Keratinocyte (primary cell): Measurements from ENCODE around the gene B4GALNT4. TPM values are rescaled to one million over a fixed set of nuclear protein-coding genes. Genes with fewer than 3 reads are reported as not detected.

Experiments used
- DNase-seq: peaks from one replicate; pipeline ENCODE4 v3.0.0-alpha.2; 2011; ENCODE audit warnings: low read depth, missing footprints, low spot score
- FAIRE-seq: peaks from 2 replicates; lab custom pipeline; 2011; peaks lifted over from hg19 to GRCh38; lab: Jason Lieb, UNC
- H2AFZ ChIP-seq: 2 replicates; pipeline ENCODE4 v1.6.0; 2012; ENCODE audit warnings: low read length, control low read depth, inconsistent platforms; ENCODE audit not compliant: control insufficient read depth
- H3K27ac ChIP-seq: 2 replicates; pipeline ENCODE4 v1.5.1; 2011; ENCODE audit warnings: low read length; ENCODE audit not compliant: control insufficient read depth, insufficient read depth
- H3K27me3 ChIP-seq: 3 replicates; pipeline ENCODE4 v1.6.0; 2011; ENCODE audit warnings: low read length; ENCODE audit not compliant: control insufficient read depth, insufficient read depth; ENCODE audit errors: extremely low read depth
- H3K36me3 ChIP-seq, 2 experiments: 2 replicates in 1 of 2; 3 replicates in 1 of 2; pipeline ENCODE4 v1.5.1; 2011; ENCODE audit warnings: low read length in 2 of 2, mild to moderate bottlenecking in 1 of 2; ENCODE audit not compliant: control insufficient read depth in 2 of 2, insufficient read depth in 2 of 2; ENCODE audit errors: extremely low read depth in 1 of 2
- H3K4me1 ChIP-seq: 3 replicates; pipeline ENCODE4 v1.5.1; 2011; ENCODE audit warnings: low read length; ENCODE audit not compliant: control insufficient read depth, insufficient read depth; ENCODE audit errors: extremely low read depth
- H3K4me2 ChIP-seq: 3 replicates; pipeline ENCODE4 v1.6.0; 2011; ENCODE audit warnings: low read depth, low read length; ENCODE audit not compliant: control insufficient read depth, insufficient read depth; ENCODE audit errors: extremely low read depth
- H3K4me3 ChIP-seq, 3 experiments: fragments of 200-600 bp in 1 of 3; sonication (generic) in 1 of 3; 2 replicates in 2 of 3; 3 replicates in 1 of 3; pipeline ENCODE4 v1.5.1; 2011 to 2016; ENCODE audit warnings: low read length in 3 of 3, mild to moderate bottlenecking in 3 of 3, control low read depth in 2 of 3, inconsistent platforms in 1 of 3, low read depth in 1 of 3, mixed read lengths in 1 of 3, mixed run types in 1 of 3, moderate library complexity in 1 of 3; ENCODE audit not compliant: control insufficient read depth in 2 of 3, insufficient read depth in 2 of 3; ENCODE audit errors: extremely low read depth in 1 of 3
- H3K79me2 ChIP-seq: 2 replicates; pipeline ENCODE4 v1.6.0; 2012; ENCODE audit warnings: low read length; ENCODE audit not compliant: control insufficient read depth, insufficient read depth
- H3K9ac ChIP-seq: 3 replicates; pipeline ENCODE4 v1.6.0; 2011; ENCODE audit warnings: low read length; ENCODE audit not compliant: control insufficient read depth, insufficient read depth; ENCODE audit errors: extremely low read depth
- H3K9me1 ChIP-seq: 3 replicates; pipeline ENCODE4 v1.6.0; 2011; ENCODE audit warnings: low read length; ENCODE audit not compliant: control insufficient read depth, insufficient read depth; ENCODE audit errors: extremely low read depth
- H3K9me3 ChIP-seq: 2 replicates; pipeline ENCODE4 v1.5.1; 2012; ENCODE audit warnings: low read depth, low read length; ENCODE audit not compliant: control insufficient read depth
- H4K20me1 ChIP-seq: 3 replicates; pipeline ENCODE4 v1.6.0; 2011; ENCODE audit warnings: low read length; ENCODE audit not compliant: control insufficient read depth, insufficient read depth; ENCODE audit errors: extremely low read depth
- CTCF ChIP-seq, 3 experiments: IDR thresholded peaks in 1 of 3; conservative IDR thresholded peaks in 1 of 3; optimal IDR thresholded peaks in 1 of 3; 2 replicates in 2 of 3; 3 replicates in 1 of 3; pipeline versions ENCODE3 to v1.5.1; 2011; ENCODE audit warnings: low read length in 3 of 3, mild to moderate bottlenecking in 3 of 3, moderate library complexity in 2 of 3, control low read depth in 1 of 3, inconsistent platforms in 1 of 3; ENCODE audit not compliant: insufficient read depth in 2 of 3; ENCODE audit errors: extremely low read depth in 1 of 3
- EZH2 ChIP-seq: IDR thresholded peaks from one replicate; pipeline ENCODE4 v1.6.1; 2012; ENCODE audit warnings: inconsistent platforms, mild to moderate bottlenecking, low read length, moderate library complexity
- dilution Hi-C: fragments of 300-500 bp; cut with MboI; formaldehyde crosslinking; loops from one replicate; pipeline ENCODE4 v1.7.0; 2020; ENCODE audit warnings: low sequenced_read_pairs; ENCODE audit not compliant: extremely low pct_ligation_motif_present
- polyA plus RNA-seq, 5 experiments: library from polyadenylated mRNA; depleted of rRNA in 3 of 5; stranded (reverse) in 3 of 5; stranded (forward) in 1 of 5; unstranded in 1 of 5; fragments of >200 nt; gene quantifications; 1 replicate in 1 of 5; 2 replicates in 3 of 5; 3 replicates in 1 of 5; pipeline versions ENCODE4 v1.2.1 to v1.2.3, GENCODE V29; 2011 to 2012; ENCODE audit warnings: missing spikeins in 2 of 5, low read depth in 1 of 5, low replicate concordance in 1 of 5

The B4GALNT4 gene
- polyA plus RNA-seq, 1 donor (not counting 4 experiments of a cell fraction or from before 2014, with no cell fraction given) = 7.3 TPM

- FAIRE-seq (no peak), DNase-seq (no peak)
- TF ChIP-seq EZH2 (no peak), CTCF (optimal IDR thresholded peaks at IDR 0.05 in 1 of 3, IDR thresholded peaks at IDR 0.05 in 1 of 3, conservative IDR thresholded peaks at IDR 0.05 in 1 of 3; ENCODE audit: extremely low read depth in 1 of 3, insufficient read depth in 2 of 3, low read length in 3 of 3) (no peak)
- Histone ChIP-seq H3K4me1 (no peaks in the 10 kb centered on the region), H3K9me3 (no peaks in the 10 kb centered on the region), H4K20me1 (no peaks in the 10 kb centered on the region), H3K9ac (no peak overlapping the region), H3K79me2 (no peaks in the 10 kb centered on the region), H3K9me1 (no peaks in the 10 kb centered on the region), H2AFZ (no peak overlapping the region), H3K27me3 (peaks cover 7% of the 10 kb centered on the region), H3K4me2 (no peak overlapping the region), H3K36me3 (no peaks in the 10 kb centered on the region), H3K27ac (no peak overlapping the region), H3K4me3 (no peak overlapping the region)
- dilution Hi-C loops = no loop called here
Observed at GRCh38 chr11:325796-326591, 43.3 kb upstream of the B4GALNT4 start.

GRCh38 chr11:326592-326841 lies 42.8 kb upstream of the B4GALNT4 start:
- no peaks in the 10 kb centered on the region for H3K9me3 ChIP-seq
- TF ChIP-seq EZH2 = no peak
- no peak for TF ChIP-seq CTCF (optimal IDR thresholded peaks at IDR 0.05 in 1 of 3, IDR thresholded peaks at IDR 0.05 in 1 of 3, conservative IDR thresholded peaks at IDR 0.05 in 1 of 3; ENCODE audit: extremely low read depth in 1 of 3, insufficient read depth in 2 of 3, low read length in 3 of 3)
- no peak for FAIRE-seq
- H3K4me3 ChIP-seq = no peak overlapping the region
- no peaks in the 10 kb centered on the region for H4K20me1 ChIP-seq
- no peak for DNase-seq
- no peaks in the 10 kb centered on the region for H3K4me1 ChIP-seq
- H3K9me1 ChIP-seq = no peaks in the 10 kb centered on the region
- no peak overlapping the region for H2AFZ ChIP-seq
- no peak overlapping the region for H3K27ac ChIP-seq
- H3K36me3 ChIP-seq = no peaks in the 10 kb centered on the region
- H3K4me2 ChIP-seq = no peak overlapping the region
- no peaks in the 10 kb centered on the region for H3K79me2 ChIP-seq
- dilution Hi-C loops = no loop called here
- H3K27me3 ChIP-seq = peaks cover 7% of the 10 kb centered on the region
- no peak overlapping the region for H3K9ac ChIP-seq
